HG03432 (cell line): ENCODE results near the gene LAD1.

Experiments
- ATAC-seq: cut with Tn5 transposase; IDR thresholded peaks from one replicate; pipeline ENCODE4 v1.9.1; 2021; ENCODE audit warnings: mild to moderate bottlenecking, moderate library complexity; ENCODE audit not compliant: unreplicated experiment

The LAD1 gene

GRCh38 chr1:201419746-201420607, 20.9 kb upstream of the LAD1 start:
- ATAC-seq: no peak

- no peak for ATAC-seq
Measured at GRCh38 chr1:201419256-201419655, 20.1 kb upstream of the LAD1 start.

- no peak for ATAC-seq
Measured at GRCh38 chr1:201418461-201418860, 19.3 kb upstream of the LAD1 start.

- ATAC-seq: no peak
Measured at GRCh38 chr1:201414051-201414738, 15.1 kb upstream of the LAD1 start.

- ATAC-seq: no peak
Measured at GRCh38 chr1:201411292-201411691, 12.2 kb upstream of the LAD1 start.

GRCh38 chr1:201409440-201409839, 10.3 kb upstream of the LAD1 start:
- no peak for ATAC-seq

GRCh38 chr1:201408834-201409200, 9.7 kb upstream of the LAD1 start:
- ATAC-seq: no peak

- no peak for ATAC-seq
Measured at GRCh38 chr1:201408176-201408833, 9.2 kb upstream of the LAD1 start.

DNA sequence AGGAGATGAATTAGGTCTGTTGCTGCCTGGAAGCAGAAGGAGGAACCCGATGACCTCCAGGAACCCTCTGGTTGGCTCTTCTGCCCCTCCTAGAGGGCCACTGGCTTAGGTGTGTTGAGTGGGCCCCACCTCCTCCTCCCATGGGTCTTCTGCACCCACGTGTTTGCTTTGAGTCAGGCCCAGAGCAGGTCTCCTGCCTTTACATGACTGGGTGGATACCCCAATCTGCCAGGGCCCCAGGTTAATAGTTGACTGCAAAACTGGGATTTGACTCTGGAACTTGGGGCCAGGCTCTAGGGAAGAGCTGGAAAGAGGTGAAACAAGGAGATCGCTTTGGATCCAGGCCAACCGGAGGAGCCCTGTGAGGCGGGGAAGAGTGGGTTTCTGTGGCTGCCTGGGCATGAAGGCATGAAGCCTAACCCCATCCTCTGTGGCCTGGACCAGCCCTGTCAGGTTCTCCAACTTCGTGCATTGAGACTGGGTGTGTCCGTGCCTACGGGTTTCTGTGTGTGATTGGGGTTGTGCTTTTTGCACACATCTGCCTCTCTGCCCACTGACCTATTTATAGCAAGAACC, 7.8 kb upstream of the LAD1 start:
- peak; percentile 43 for ATAC-seq

- ATAC-seq: peak; percentile 60
Measured at GRCh38 chr1:201405484-201405831, 6.3 kb upstream of the LAD1 start.

GRCh38 chr1:201404722-201405483, 5.8 kb upstream of the LAD1 start:
- peak; percentile 7 for ATAC-seq

- ATAC-seq: no peak
Measured at GRCh38 chr1:201404055-201404454, 4.9 kb upstream of the LAD1 start.

- no peak for ATAC-seq
Measured at GRCh38 chr1:201403359-201403758, 4.2 kb upstream of the LAD1 start.

DNA sequence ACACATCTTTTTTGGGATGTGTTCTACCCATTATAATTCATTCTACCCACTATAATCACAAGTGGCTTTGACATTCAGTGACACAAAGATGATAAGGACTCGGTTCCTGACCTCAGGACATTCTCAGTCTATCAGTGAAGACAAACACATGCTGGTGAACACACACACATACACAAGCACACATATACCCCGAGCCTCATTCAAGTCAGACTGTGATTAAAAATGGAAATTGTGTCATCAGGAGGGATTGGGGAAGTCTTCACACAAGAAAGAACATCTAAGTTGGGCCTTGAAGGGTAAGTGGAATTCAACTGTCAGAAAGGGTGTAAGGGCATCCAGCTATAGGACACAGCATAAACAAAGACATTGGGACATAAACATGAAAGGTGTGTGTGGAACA, 2.6 kb upstream of the LAD1 start:
- no peak for ATAC-seq

- no peak for ATAC-seq
Measured at GRCh38 chr1:201400852-201401230, 1.7 kb upstream of the LAD1 start.

- ATAC-seq: no peak
Measured at GRCh38 chr1:201400212-201400851, 1.2 kb upstream of the LAD1 start.

GRCh38 chr1:201399352-201400126, 415 bp upstream of the LAD1 start:
- no peak for ATAC-seq

DNA sequence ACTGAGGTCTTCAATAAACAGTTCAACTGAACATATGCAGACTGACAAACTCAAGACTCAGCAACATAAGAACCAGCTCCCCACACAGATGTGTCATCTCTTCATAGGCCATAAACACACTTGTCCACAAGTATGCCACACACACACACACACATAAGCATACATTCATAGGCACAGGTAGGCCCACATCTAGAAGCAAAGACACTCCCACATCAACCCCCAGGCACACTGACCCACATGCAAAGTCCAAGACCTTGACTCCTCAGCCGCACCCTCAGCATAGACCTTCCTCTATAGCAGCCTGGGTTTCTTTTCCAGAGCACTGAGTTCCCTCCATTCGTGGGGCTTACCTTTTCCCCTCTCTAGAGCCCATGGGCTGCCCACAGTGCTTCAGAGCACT, 1.4 kb downstream of the LAD1 start:
- ATAC-seq: no peak

DNA sequence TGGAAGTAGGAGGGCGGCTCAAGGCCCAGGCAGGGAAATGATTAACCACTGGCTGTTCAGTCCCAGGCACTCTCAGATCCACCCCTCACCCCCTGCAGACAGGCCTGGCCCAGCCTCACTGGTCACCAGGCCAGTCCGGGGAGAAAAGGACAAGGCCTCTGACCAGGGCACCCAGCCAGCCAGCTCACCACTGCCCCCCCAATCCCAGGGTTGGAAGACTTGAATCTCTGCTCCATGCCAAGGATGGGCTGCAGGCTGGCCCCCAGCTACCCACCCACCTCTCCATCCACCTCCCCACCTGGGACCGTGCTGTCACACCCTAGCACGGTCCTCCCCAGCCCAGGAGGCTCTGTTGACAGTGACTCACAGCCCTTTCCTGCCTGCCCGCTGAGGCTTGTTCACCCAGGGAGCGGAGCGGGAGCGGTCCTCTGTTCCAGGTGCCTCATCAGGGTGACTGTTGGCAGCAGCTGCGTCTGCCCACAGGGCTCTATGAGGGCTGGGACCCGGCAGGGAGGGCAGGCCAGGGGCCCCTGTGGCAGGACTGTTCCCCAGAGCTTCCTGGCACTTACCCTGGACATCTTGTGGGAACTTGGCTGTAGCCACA, 2.2 kb downstream of the LAD1 start:
- peak; percentile 50 for ATAC-seq
